Stimulated activated CD8-positive, alpha-beta memory T cell treated with anti-CD3 and anti-CD28 coated beads, Interleukin-7, amount 100 ng/mL, for 48 hours (primary cell): ENCODE data around the gene MCRS1.
"Not testable (repeated sequence)": the region's sequence is repeated elsewhere in the genome, so short reads cannot be mapped to it uniquely, and the experiment has no call there.

Source experiments
- DNase-seq, 2 donors: peaks; one replicate each; pipeline ENCODE4 v3.0.0-alpha.2; 2020; ENCODE audit warnings: low read depth in 1 of 2; ENCODE audit errors: extremely low read depth in 1 of 2

MCRS1 gene

GRCh38 chr12:49541911-49542505 is 25.9 kb downstream of the MCRS1 start:
- DNase-seq: no peak

GRCh38 chr12:49541140-49541861 is 26.6 kb downstream of the MCRS1 start:
- no peak for DNase-seq

DNA sequence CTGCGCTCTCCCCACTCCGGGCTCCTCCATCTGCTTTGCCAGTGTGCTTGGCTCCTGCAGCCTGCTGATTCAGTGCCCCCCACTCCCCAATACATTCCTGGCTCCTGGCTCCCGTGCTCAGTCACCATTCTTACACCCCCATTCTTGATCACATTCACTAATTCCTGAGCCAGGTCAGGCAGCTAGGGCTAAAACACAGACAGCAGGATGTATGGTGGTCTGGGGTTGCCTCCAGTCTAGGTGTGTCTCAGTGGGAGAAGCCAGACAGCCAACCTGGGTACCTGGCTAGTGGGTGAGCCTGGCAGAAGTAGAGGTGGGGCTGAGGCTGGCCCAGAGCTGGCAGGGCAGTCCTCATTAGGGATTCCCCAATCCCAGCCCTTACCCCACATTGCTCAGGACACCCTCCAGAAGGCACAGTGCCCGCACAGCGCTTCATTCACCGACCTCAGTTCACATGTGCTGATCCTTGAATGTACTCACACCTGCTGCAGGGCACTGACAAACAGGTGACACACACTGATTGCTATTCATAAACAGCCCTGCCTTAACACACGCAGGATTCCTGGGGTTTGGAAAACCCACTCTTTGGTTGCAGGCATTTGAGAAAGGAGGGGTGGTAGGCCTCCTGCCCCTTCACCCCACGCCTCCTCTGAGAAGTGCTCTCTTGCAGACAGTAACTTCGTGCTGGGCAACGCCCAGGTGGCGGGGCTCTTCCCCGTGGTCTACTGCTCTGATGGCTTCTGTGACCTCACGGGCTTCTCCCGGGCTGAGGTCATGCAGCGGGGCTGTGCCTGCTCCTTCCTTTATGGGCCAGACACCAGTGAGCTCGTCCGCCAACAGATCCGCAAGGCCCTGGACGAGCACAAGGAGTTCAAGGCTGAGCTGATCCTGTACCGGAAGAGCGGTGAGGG is 27.5 kb downstream of the MCRS1 start:
- DNase-seq: no peak

DNA sequence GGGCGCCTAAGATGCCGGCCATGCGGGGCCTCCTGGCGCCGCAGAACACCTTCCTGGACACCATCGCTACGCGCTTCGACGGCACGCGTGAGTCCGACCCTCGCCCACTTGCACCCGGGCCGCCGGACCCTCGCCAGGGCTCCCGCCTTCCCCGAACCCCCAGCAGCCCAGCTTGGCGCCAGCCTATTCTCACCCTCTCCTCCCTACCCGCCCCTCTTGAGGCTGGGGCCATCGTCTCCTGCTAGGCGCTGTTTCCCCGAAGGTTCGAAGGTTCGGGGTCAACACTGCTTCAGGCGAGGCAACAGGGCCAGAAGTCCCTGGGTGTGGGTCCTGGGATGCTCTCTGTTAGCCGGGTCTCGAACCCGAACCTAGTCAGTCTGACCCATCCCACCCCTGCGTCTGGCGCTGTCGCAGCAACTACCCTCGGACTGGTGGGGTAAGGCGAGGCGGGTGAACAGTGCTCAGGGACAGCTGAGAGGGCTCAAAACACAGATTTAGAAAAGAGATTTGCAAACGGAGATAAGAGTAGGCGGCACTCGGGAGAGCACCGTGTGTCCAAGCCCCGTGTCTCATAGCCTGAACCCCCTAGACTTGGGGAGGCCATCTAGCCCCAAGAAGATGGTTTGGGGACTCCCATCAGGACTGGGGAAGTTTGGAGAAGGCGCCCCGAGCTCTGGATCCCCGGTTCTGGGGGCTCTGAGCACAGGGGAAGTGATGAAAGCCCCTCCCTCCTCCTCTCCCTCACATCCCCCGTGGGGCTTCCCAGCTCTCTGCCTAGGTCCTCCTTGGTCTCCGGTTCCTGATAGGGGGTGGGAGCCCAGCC is 28.3 kb downstream of the MCRS1 start:
- no peak for DNase-seq

DNA sequence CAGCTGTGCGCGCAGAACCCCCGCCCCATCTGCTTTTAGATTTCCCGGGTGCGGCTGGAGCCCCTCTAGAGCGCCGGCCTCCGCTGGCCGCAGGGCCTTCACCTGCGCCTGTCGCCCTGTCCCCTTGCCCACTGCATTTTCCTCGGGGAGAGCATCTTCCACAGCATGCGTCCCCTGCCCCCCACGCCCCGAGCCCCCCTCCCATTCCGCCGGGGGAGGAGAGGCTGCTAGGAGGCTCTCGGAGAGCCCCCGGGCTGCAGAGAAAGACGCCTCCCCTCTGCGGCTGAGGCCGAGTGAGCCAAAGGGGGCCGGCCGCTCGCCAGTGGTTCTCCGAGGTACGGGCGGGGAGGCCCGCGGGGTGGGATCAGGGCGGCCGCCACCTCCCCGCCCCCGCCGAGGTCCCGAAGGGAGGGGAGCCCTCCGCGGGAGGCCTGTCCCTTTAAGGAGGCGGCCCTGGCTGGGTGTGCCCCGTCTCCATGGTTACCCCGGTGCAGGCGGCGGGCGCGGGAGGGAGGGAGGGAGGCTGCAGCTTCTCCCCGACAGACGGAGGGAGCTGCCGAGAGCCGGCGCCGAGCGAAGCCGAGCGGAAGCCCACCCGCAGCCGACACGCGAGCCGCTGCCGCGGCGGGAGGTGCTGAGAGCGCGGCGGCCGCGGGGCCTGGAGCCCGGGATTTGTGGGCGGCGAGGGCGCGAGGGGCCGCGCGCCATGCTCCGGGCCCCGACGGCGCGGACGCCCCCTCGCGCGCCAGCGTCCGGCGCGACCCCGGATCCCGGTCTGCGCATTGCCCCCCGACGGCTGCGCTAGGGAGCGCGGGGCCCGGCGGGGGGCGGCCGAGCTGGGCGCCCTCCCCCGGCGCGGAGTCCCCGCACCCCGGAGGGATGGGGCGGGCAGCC is 29.2 kb downstream of the MCRS1 start, which contains the start of gene KCNH3:
Gene KCNH3, plus strand, starts transcription at position 521 of the 894 bp plus-strand sequence. CDS start 387 bp downstream, outside the sequence.
- DNase-seq: peak; percentile 54 to 72

DNA sequence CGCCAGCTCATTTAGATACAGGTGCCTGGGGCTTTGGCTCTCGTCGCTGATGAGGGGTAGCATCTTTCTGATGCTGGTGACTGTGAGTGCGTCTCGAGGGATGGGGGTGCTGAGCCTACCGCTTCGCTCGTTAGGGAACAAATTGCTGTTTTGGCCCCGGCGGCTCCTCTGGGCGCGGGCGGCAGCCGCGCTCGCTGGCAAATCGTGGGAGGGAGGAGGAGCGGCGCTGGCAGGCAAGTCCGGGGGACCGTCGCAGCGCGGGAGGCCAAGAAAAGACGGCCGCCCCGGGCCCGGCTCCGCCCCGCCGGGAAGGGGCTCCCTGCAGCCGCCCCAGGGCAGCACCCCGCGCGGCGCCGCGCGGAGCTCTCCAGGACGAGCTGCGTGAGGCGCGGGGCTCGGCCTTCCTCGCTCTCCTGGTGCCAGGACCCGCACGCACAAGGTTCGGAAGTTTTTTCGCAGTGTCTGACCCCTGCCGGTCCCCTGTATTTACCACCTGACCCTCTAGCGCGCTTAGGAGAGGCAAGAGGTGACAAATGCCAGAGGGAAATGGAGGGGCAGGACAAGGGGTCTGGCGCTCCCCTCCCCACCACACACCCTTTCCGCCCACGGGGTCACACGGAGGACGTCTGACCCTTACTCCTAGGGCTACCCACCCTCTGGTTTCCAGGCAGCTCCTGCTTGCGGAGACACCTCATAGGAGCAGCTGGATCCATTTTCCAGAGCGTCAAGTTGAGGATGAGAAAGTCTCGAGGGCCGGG is 30.0 kb downstream of the MCRS1 start:
- no peak for DNase-seq

- no peak for DNase-seq
Observed at GRCh38 chr12:49537231-49537751, 30.7 kb downstream of the MCRS1 start.

DNA sequence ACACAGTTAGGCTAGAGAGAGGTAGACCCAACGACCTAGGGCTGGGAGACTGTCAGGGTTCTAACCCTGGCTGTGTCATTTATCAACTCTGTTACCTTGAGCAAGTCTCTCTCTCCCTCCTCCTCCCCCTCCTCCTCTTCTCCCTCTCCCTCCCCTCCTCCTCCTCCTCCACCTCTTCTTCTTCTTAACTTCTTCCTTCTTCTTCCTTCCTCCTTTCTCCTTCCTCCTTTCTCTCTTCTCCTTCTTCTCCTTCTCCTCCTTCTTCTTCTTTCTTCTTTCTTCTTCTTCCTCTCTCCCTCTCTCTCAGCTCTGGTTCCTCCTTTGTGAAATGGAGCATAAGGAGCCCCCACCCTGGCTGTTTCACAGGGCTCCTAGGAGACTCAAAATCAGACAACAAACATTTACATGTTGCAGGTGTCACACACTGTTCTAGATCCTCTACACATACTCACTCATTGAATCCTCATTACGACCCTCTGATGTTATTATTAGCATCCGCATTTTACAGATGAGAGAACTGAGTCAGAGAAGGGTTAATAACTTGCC is 31.3 kb downstream of the MCRS1 start:
- DNase-seq: no peak

DNA sequence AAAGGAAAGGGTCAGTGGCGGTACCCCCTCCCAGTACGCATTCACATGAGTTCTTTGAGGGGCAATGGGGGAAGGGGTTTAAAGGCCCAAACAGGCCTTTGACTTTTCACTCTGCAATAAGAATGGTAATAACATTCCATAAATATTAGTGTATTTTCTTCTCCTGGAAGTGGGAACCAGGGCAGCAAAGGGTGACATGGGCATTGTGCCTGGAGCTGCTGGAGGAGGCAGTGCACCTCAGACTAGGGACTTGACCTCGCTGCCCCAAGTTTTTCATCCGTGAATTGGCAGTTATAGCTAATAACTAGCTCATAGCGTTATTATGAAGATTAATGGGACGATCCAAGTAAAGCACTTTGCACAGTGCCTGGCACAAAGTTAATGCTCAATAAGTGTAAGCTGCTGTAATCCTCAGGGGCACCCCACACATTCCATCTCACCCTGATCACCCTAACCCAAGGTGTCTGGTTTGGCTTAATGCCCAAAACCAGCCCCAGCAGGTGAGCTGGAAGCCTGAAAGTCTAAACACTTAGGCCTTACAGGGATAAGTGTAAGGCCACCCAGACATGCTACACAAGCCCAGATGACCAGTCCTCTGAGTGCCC is 31.9 kb downstream of the MCRS1 start:
- no peak for DNase-seq

DNA sequence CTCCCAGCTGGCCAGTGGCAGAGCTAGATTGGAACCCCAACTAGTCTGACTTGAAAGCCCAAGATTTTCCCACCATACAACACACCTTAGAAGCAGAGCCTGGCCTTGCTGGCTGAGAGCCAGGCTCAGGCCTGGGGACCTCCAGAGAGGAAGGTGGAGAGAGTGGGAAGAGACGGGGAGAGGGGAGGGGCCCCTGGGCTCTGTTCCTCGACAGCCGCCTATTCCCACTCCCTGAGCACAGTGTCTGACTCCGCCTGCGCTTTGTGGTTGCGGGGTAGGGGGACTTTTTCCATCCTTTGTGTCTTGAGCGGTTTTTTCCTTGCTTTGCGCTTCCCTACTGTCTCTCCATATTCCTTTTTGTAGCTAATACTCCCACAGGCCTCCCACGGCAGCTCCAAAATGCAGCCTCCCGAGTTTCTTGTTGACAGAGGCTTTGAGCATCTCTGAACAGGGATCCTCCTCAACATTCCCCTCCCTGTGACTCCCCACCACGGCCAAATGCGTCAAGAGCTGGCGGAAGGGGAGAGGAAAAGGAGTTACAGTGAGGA is 33.1 kb downstream of the MCRS1 start:
- DNase-seq: no peak

DNA sequence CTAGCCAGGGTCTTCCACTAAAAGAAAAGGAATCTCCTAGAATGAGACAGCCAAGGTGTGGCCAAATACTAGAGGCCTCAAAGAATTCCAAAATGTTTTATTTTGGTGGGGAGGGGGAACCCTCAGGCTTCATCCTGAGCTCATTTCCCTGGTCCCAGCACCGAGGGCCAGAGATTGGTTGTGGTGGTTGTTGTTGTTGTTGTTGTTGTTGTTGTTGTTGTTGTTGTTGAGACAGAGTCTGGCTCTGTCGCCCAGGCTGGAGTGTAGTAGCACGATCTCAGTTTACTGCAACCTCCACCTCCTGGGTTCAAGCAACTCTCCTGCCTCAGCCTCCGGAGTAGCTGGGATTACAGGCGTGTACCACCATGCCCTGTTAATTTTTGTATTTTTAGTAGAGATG is 33.8 kb downstream of the MCRS1 start:
- not testable (repeated sequence) for DNase-seq

DNA sequence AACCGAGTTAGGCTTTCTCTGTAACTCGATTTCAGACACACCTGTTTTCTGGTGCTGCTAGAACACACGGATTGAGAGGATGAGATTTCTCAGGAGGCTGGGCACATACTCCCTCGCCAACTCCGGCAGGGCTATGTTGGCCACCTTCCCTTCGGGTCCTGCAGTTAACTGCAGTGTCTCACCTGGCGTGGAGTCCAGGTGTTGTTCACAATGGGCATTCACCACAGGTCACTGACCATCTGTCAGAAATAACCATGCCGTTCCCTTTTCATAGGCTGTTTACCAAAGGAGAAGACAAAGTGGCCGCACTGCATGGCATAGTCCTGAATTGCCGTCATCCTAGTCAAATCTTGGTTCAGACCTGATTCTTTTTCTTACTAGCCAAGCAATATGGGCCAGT is 34.6 kb downstream of the MCRS1 start:
- DNase-seq: no peak

DNA sequence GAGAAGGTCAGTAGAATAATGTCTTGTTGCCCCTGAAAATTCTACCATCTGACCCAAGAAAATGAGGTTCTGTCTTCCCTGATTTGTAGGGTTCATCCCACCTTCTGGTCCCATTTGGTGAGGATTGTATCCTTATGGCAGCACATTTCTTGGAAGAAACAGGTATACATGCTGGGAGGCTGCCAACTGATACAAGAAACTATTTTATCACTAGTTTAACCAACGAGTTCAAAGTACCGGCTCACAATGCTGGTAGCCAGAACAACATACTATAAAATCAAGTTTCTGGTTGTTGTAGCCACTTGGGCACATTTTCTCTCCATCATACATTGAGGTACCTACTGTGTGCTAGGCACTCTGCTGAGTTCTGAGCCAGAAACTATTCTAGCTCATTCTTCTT is 36.2 kb downstream of the MCRS1 start:
- no peak for DNase-seq

DNA sequence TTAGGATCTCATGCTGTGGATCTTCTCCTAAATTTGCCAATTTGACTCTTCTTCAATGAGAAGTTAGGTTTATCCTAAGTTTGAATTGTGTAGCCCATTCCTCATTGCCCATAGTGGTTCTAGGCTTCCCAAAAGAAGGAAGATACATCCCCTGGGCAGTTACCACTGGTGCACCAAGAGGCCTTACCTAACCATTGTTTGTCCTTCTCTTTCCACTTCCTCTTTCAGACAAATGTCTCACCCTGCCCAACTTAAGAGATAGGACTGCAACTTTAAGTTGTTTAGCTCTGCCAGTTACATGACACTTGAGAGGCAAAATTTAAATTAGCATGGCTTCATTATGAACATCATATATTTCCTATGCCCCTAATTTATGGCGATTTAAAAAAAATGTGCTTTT is 38.5 kb downstream of the MCRS1 start:
- no peak for DNase-seq

- no peak for DNase-seq
Observed at GRCh38 chr12:49527361-49528130, 40.4 kb downstream of the MCRS1 start.

DNA sequence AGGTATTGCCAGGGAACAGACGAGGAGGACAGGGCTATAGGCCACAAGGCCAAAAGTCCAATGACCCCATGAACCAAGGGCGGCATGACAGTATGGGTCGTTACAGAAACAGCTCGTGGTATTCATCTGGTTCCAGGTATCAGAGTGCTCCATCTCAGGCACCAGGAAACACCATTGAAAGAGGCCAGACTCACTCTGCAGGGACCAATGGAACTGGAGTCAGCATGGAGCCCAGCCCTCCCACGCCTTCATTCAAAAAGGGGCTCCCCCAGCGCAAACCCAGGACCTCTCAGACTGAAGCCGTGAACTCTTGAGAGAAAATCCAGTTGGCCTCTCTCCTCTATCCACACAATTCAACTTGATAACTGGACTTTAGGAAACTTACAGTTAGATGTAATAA is 42.0 kb downstream of the MCRS1 start:
- no peak for DNase-seq
